PFSK-1 (cell line): ENCODE results near the gene DLX1.

Experiments
- FOXP2 ChIP-seq: optimal IDR thresholded peaks from 2 replicates; pipeline ENCODE3; 2011; ENCODE audit warnings: borderline replicate concordance, control low read depth, inconsistent platforms; ENCODE audit not compliant: insufficient read depth; ENCODE audit errors: extremely low read length, extremely low read depth
- POLR2AphosphoS5 ChIP-seq: IDR thresholded peaks from 2 replicates; pipeline ENCODE4 v1.6.1; 2012; ENCODE audit warnings: low read depth, mild to moderate bottlenecking, control low read depth, low read length, moderate library complexity
- REST ChIP-seq, 2 experiments: IDR thresholded peaks; 2 replicates each; pipeline versions ENCODE4 v1.6.1 to v1.8.0; 2011 to 2012; ENCODE audit warnings: low read depth in 2 of 2, low read length in 2 of 2, control low read depth in 1 of 2, inconsistent platforms in 1 of 2, mild to moderate bottlenecking in 1 of 2, moderate library complexity in 1 of 2; ENCODE audit not compliant: insufficient read depth in 1 of 2
- SIN3A ChIP-seq: IDR thresholded peaks from 2 replicates; pipeline ENCODE4 v1.6.1; 2012; ENCODE audit warnings: mild to moderate bottlenecking, low read length, moderate library complexity, borderline replicate concordance; ENCODE audit not compliant: insufficient read depth
- TAF1 ChIP-seq: IDR thresholded peaks from 2 replicates; pipeline ENCODE4 v1.6.1; 2012; ENCODE audit warnings: low read length, control low read depth, borderline replicate concordance; ENCODE audit not compliant: insufficient read depth

GRCh38 chr2:172099472-172100079 is 14.3 kb downstream of the DLX1 start:
- TF ChIP-seq POLR2AphosphoS5 (no peak), REST (IDR thresholded peaks at IDR 0.05; ENCODE audit: insufficient read depth in 1 of 2, low read depth in 2 of 2, low read length in 2 of 2) (no peak), SIN3A (no peak), TAF1 (no peak), FOXP2 (no peak)
